Stomach (tissue), 4 donors: ENCODE results near the gene VIT.

ENCODE experiments used
- POLR2A ChIP-seq, 4 donors: fragments of 450-650 bp; IDR thresholded peaks; one replicate each; pipeline ENCODE4 v1.6.1; 2016; ENCODE audit warnings: antibody characterized with exemption in 4 of 4, control low read depth in 2 of 4, mild to moderate bottlenecking in 1 of 4, moderate library complexity in 1 of 4
- POLR2AphosphoS5 ChIP-seq, 3 donors: sonication (generic); formaldehyde crosslinking; IDR thresholded peaks; one replicate each; pipeline ENCODE4 v1.6.1; 2016; ENCODE audit warnings: antibody characterized with exemption in 3 of 3
- TF ChIP-seq, protein P1 (sequence below), 7 experiments: fragments of 450-650 bp in 4 of 7; fragments of 200-600 bp in 3 of 7; sonication (generic) in 3 of 7; IDR thresholded peaks; one replicate each; pipeline ENCODE4 v1.5.1; 2016 to 2019; ENCODE audit warnings: antibody characterized with exemption in 7 of 7, control low read depth in 2 of 7, mild to moderate bottlenecking in 1 of 7

DNA sequence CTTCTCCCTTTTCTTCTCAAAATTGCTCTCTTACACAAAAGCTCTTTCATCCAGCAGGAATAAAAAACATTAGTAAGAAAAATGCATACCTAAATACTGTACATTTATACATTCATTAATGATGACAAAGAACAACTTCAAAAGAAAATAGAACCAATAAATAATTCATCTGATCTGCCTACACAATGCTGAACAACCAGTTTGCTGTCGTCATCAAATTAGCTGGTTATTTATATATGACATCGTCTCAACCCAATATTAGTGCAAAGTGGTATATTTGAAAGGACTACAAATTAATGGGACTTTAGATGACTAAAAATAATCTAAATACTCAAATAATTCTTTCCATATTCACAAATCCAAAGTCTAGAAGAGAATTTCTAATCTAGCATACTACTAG lies 24.8 kb upstream of the VIT start:
- TF ChIP-seq, protein P1, sequence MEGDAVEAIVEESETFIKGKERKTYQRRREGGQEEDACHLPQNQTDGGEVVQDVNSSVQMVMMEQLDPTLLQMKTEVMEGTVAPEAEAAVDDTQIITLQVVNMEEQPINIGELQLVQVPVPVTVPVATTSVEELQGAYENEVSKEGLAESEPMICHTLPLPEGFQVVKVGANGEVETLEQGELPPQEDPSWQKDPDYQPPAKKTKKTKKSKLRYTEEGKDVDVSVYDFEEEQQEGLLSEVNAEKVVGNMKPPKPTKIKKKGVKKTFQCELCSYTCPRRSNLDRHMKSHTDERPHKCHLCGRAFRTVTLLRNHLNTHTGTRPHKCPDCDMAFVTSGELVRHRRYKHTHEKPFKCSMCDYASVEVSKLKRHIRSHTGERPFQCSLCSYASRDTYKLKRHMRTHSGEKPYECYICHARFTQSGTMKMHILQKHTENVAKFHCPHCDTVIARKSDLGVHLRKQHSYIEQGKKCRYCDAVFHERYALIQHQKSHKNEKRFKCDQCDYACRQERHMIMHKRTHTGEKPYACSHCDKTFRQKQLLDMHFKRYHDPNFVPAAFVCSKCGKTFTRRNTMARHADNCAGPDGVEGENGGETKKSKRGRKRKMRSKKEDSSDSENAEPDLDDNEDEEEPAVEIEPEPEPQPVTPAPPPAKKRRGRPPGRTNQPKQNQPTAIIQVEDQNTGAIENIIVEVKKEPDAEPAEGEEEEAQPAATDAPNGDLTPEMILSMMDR (IDR thresholded peaks at IDR 0.05) = no peak
- no peak for TF ChIP-seq POLR2AphosphoS5 (IDR thresholded peaks at IDR 0.05)
- no peak for TF ChIP-seq POLR2A (IDR thresholded peaks at IDR 0.05)
